PC-9 (cell line): ENCODE results near the gene VAV3.

ENCODE experiments used
- CTCF ChIP-seq: fragments of 200-600 bp; sonication (generic); conservative IDR thresholded peaks from 2 replicates; pipeline ENCODE4 v1.6.1; 2017; ENCODE audit warnings: mixed run types, antibody characterized with exemption, mild to moderate bottlenecking, moderate library complexity
- EZH2 ChIP-seq: fragments of 200-600 bp; sonication (generic); IDR thresholded peaks from 2 replicates; pipeline ENCODE4 v1.8.0; 2017; ENCODE audit warnings: antibody characterized with exemption, low read depth

- TF ChIP-seq EZH2 (no peak), CTCF (no peak)
These were observed 29.4 kb downstream of the VAV3 start for GRCh38 chr1:107935396-107936064.
